Measurements from ENCODE around the gene GLB1L2. TPM values are rescaled to one million over a fixed set of nuclear protein-coding genes. Genes with fewer than 3 reads are reported as not detected.

Gene GLB1L2
- total RNA-seq, 2 donors from 2014 or later: 9.9 to 12.5 TPM

GRCh38 chr11:134350381-134350780, 18.6 kb downstream of the GLB1L2 start:
- H3K4me3 ChIP-seq (ENCODE audit: low read length): no peak overlapping the region
- H3K27me3 ChIP-seq (ENCODE audit: control insufficient read depth, insufficient read depth, low read length, poor library complexity, severe bottlenecking): no peaks in the 10 kb centered on the region
- H3K36me3 Mint-ChIP-seq (ENCODE audit: low read depth): peaks cover 2% of the 10 kb centered on the region
- no peaks in the 10 kb centered on the region for H3K9me3 ChIP-seq (ENCODE audit: control insufficient read depth, low read length)
- H3K9me3 Mint-ChIP-seq: peaks cover 2% of the 10 kb centered on the region
- no peak overlapping the region for H3K9ac ChIP-seq (ENCODE audit: extremely low read depth, low read length, poor library complexity, severe bottlenecking)
- peaks cover 7% of the 10 kb centered on the region for H3K4me1 Mint-ChIP-seq
- H3K27me3 Mint-ChIP-seq (ENCODE audit: insufficient read depth): no peaks in the 10 kb centered on the region
- no peak overlapping the region for H3K27ac ChIP-seq (ENCODE audit: low read depth, low read length)
- H3K27ac Mint-ChIP-seq: no peak overlapping the region
- TF ChIP-seq, protein P1, sequence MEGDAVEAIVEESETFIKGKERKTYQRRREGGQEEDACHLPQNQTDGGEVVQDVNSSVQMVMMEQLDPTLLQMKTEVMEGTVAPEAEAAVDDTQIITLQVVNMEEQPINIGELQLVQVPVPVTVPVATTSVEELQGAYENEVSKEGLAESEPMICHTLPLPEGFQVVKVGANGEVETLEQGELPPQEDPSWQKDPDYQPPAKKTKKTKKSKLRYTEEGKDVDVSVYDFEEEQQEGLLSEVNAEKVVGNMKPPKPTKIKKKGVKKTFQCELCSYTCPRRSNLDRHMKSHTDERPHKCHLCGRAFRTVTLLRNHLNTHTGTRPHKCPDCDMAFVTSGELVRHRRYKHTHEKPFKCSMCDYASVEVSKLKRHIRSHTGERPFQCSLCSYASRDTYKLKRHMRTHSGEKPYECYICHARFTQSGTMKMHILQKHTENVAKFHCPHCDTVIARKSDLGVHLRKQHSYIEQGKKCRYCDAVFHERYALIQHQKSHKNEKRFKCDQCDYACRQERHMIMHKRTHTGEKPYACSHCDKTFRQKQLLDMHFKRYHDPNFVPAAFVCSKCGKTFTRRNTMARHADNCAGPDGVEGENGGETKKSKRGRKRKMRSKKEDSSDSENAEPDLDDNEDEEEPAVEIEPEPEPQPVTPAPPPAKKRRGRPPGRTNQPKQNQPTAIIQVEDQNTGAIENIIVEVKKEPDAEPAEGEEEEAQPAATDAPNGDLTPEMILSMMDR (conservative IDR thresholded peaks at IDR 0.05): no peak
- 89 to 90% methylated on average over 4 to 9 of the region's 9 CpGs for WGBS, 2 experiments (ENCODE audit: insufficient coverage in 1 of 2, insufficient read length in 1 of 2)
- H3K4me1 ChIP-seq (ENCODE audit: control insufficient read depth, insufficient read depth, low read length): no peaks in the 10 kb centered on the region
- H3K4me3 Mint-ChIP-seq: no peak overlapping the region
- H3K36me3 ChIP-seq (ENCODE audit: control insufficient read depth, insufficient read depth, low read length): no peaks in the 10 kb centered on the region
- DNase-seq: no peak

- Histone ChIP-seq H3K9me3 (ENCODE audit: control insufficient read depth, low read length) (no peaks in the 10 kb centered on the region), H3K27ac (ENCODE audit: low read depth, low read length) (no peak overlapping the region), H3K4me3 (ENCODE audit: low read length) (no peak overlapping the region), H3K27me3 (ENCODE audit: control insufficient read depth, insufficient read depth, low read length, poor library complexity, severe bottlenecking) (no peaks in the 10 kb centered on the region), H3K4me1 (ENCODE audit: control insufficient read depth, insufficient read depth, low read length) (no peaks in the 10 kb centered on the region), H3K9ac (ENCODE audit: extremely low read depth, low read length, poor library complexity, severe bottlenecking) (no peak overlapping the region), H3K36me3 (ENCODE audit: control insufficient read depth, insufficient read depth, low read length) (no peaks in the 10 kb centered on the region)
- peaks cover 2% of the 10 kb centered on the region for H3K36me3 Mint-ChIP-seq (ENCODE audit: low read depth)
- TF ChIP-seq, protein P1 (conservative IDR thresholded peaks at IDR 0.05): no peak
- H3K4me1 Mint-ChIP-seq: peaks cover 7% of the 10 kb centered on the region
- 93% methylated on average over 2 of the region's 2 CpGs; no CpG with 5 or more reads in 1 of the 2 experiments for WGBS, 2 experiments (ENCODE audit: insufficient coverage in 1 of 2, insufficient read length in 1 of 2)
- peaks cover 2% of the 10 kb centered on the region for H3K9me3 Mint-ChIP-seq
- no peak overlapping the region for H3K27ac Mint-ChIP-seq
- H3K4me3 Mint-ChIP-seq: no peak overlapping the region
- no peak for DNase-seq
- H3K27me3 Mint-ChIP-seq (ENCODE audit: insufficient read depth): no peaks in the 10 kb centered on the region
Observed at GRCh38 chr11:134352111-134352510, 20.3 kb downstream of the GLB1L2 start.

DNA sequence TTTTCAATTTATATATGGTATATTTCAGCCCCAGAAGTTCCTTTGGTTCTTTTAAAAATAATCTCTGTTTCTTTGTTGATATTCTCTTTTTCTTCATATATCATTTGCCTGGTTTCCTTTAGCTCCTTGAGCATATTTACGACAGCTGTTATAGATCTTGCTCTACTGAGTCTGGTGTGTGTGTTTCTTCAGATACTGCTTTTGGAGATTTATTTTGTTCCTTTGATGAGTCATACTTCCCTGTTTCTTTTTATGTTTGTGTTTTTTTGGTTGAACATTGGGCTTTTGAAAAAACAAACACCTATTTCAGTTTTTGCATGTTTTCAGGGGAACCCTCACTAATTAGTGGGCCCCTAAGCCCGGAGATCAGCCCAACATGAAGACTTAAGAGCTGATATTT, 23.3 kb downstream of the GLB1L2 start:
- Histone ChIP-seq H3K4me3 (ENCODE audit: low read length) (no peak overlapping the region), H3K4me1 (ENCODE audit: control insufficient read depth, insufficient read depth, low read length) (no peaks in the 10 kb centered on the region), H3K36me3 (ENCODE audit: control insufficient read depth, insufficient read depth, low read length) (no peaks in the 10 kb centered on the region), H3K9me3 (ENCODE audit: control insufficient read depth, low read length) (no peaks in the 10 kb centered on the region), H3K27me3 (ENCODE audit: control insufficient read depth, insufficient read depth, low read length, poor library complexity, severe bottlenecking) (no peaks in the 10 kb centered on the region), H3K27ac (ENCODE audit: low read depth, low read length) (no peak overlapping the region), H3K9ac (ENCODE audit: extremely low read depth, low read length, poor library complexity, severe bottlenecking) (no peak overlapping the region)
- Mint-ChIP-seq H3K36me3 (ENCODE audit: low read depth) (peaks cover 2% of the 10 kb centered on the region), H3K4me3 (no peak overlapping the region), H3K27me3 (ENCODE audit: insufficient read depth) (peaks cover 5% of the 10 kb centered on the region), H3K27ac (no peak overlapping the region), H3K4me1 (peaks cover 1% of the 10 kb centered on the region), H3K9me3 (peaks cover 2% of the 10 kb centered on the region)
- TF ChIP-seq, protein P1 (conservative IDR thresholded peaks at IDR 0.05): no peak
- DNase-seq: no peak
- 93% methylated on average over 2 of the region's 2 CpGs; no CpG with 5 or more reads in 1 of the 2 experiments for WGBS, 2 experiments (ENCODE audit: insufficient coverage in 1 of 2, insufficient read length in 1 of 2)
